HepG2 (cell line): ENCODE results near the gene NKX6-2. TPM values are rescaled to one million over a fixed set of nuclear protein-coding genes. Genes with fewer than 3 reads are reported as not detected.

Source experiments
- ATAC-seq: fragments of 200-7000 bp; cut with Tn5 transposase; 3 replicates; pipeline ENCODE4 v1.9.1; 2020; ENCODE audit warnings: mild to moderate bottlenecking, moderate library complexity
- BruUV-seq: library from RNA; stranded (reverse); fragments of 400-500 nt; replicated peaks from 2 replicates; lab custom pipeline; 2021; lab: Mats Ljungman, UMichigan
- CTCF ChIA-PET: fragments of 300-600 bp; formaldehyde crosslinking; extraction: SDS; loops from one replicate; lab custom pipeline; 2021; ENCODE audit warnings: low total read pairs, inconsistent platforms, low intra/inter-chr PET ratio; lab: Yijun Ruan, JAX
- POLR2A ChIA-PET: fragments of 350-600 bp; sonication (Branson Sonifier 250); formaldehyde crosslinking; loops from one replicate; lab custom pipeline; 2020; ENCODE audit warnings: antibody characterized with exemption, inconsistent platforms; lab: Yijun Ruan, JAX
- DNase-seq: peaks from one replicate; pipeline ENCODE4 v3.0.0-alpha.2; 2015; ENCODE audit warnings: low spot score
- FAIRE-seq: peaks from 3 replicates; lab custom pipeline; 2011; peaks lifted over from hg19 to GRCh38; lab: Jason Lieb, UNC
- H2AFZ ChIP-seq: one replicate; pipeline ENCODE4 v1.6.1; 2011; ENCODE audit warnings: low read length, inconsistent platforms
- H3K27ac ChIP-seq: fragments of 300-600 bp; 3 replicates; pipeline ENCODE4 v1.8.0; 2011; ENCODE audit warnings: mixed run types, mild to moderate bottlenecking, mixed read lengths, low read length, inconsistent platforms; ENCODE audit not compliant: insufficient read depth; ENCODE audit errors: extremely low read length
- H3K27me3 ChIP-seq, 2 experiments: fragments of 200-600 bp in 1 of 2; 2 replicates in 1 of 2; 3 replicates in 1 of 2; pipeline versions ENCODE4 v1.6.0 to v1.8.0; 2011; ENCODE audit warnings: low read length in 2 of 2, mild to moderate bottlenecking in 2 of 2, moderate library complexity in 2 of 2, inconsistent platforms in 1 of 2; ENCODE audit not compliant: insufficient read depth in 2 of 2, control insufficient read depth in 1 of 2
- H3K36me3 ChIP-seq, 2 experiments: fragments of 200-600 bp in 1 of 2; replicated peaks in 1 of 2; 2 replicates in 1 of 2; 3 replicates in 1 of 2; pipeline versions ENCODE4 v1.5.1 to v1.8.0; 2011; ENCODE audit warnings: low read length in 2 of 2, inconsistent platforms in 1 of 2; ENCODE audit not compliant: insufficient read depth in 2 of 2, control insufficient read depth in 1 of 2
- H3K4me1 ChIP-seq: 2 replicates; pipeline ENCODE4 v1.5.1; 2012; ENCODE audit warnings: low read length, inconsistent platforms; ENCODE audit not compliant: insufficient read depth
- H3K4me2 ChIP-seq: 2 replicates; pipeline ENCODE4 v1.6.0; 2011; ENCODE audit warnings: low read depth, low read length, inconsistent platforms
- H3K4me3 ChIP-seq, 3 experiments: fragments of 200-600 bp in 1 of 3; sonication (generic), shearing (Covaris generic) in 1 of 3; replicated peaks in 1 of 3; 2 replicates each; pipeline ENCODE4 v1.5.1; 2011 to 2016; ENCODE audit warnings: low read length in 3 of 3, inconsistent platforms in 2 of 3, low read depth in 2 of 3, mild to moderate bottlenecking in 2 of 3, control low read depth in 1 of 3, mixed read lengths in 1 of 3; ENCODE audit not compliant: insufficient read depth in 1 of 3
- H3K79me2 ChIP-seq: one replicate; pipeline ENCODE4 v1.6.1; 2011; ENCODE audit warnings: low read length, inconsistent platforms; ENCODE audit not compliant: insufficient read depth
- H3K9ac ChIP-seq: 2 replicates; pipeline ENCODE4 v1.6.0; 2011; ENCODE audit warnings: mild to moderate bottlenecking, low read depth, low read length, inconsistent platforms; ENCODE audit not compliant: insufficient read depth
- H3K9me3 ChIP-seq: 2 replicates; pipeline ENCODE4 v1.5.1; 2012; ENCODE audit warnings: mild to moderate bottlenecking, low read length
- H4K20me1 ChIP-seq: 2 replicates; pipeline ENCODE4 v1.6.0; 2011; ENCODE audit warnings: inconsistent platforms, mild to moderate bottlenecking, low read length, moderate library complexity; ENCODE audit not compliant: insufficient read depth
- ARNT2 ChIP-seq: sonication (generic); formaldehyde crosslinking; IDR thresholded peaks from 2 replicates; pipeline ENCODE4 v1.8.0; 2022; ENCODE audit warnings: mild to moderate bottlenecking, low read depth, missing genetic modification reagents, moderate library complexity
- ATF3 ChIP-seq: sonication (generic); formaldehyde crosslinking; IDR thresholded peaks from 2 replicates; pipeline ENCODE4 v1.4.0; 2020; ENCODE audit warnings: missing genetic modification reagents
- ATF5 ChIP-seq: sonication (generic); formaldehyde crosslinking; IDR thresholded peaks from 2 replicates; pipeline ENCODE4 v1.4.0; 2020; ENCODE audit warnings: mild to moderate bottlenecking, low read depth, missing genetic modification reagents
- CEBPZ ChIP-seq: IDR thresholded peaks from 2 replicates; pipeline ENCODE4 v1.6.1; 2012; ENCODE audit warnings: low read length, improper control_type of control experiment
- MTERF4 ChIP-seq: sonication (generic); formaldehyde crosslinking; IDR thresholded peaks from 2 replicates; pipeline ENCODE4 v1.8.0; 2023; ENCODE audit warnings: mild to moderate bottlenecking, missing genetic modification reagents
- SP1 ChIP-seq, 2 experiments: fragments of 450-650 bp in 1 of 2; sonication (generic) in 1 of 2; formaldehyde crosslinking in 1 of 2; IDR thresholded peaks; 2 replicates each; pipeline versions ENCODE4 v1.4.0 to v1.6.1; 2016 to 2020; ENCODE audit warnings: missing genetic modification reagents in 1 of 2
- TFDP2 ChIP-seq: sonication (generic); formaldehyde crosslinking; IDR thresholded peaks from 2 replicates; pipeline ENCODE4 v1.4.0; 2020; ENCODE audit warnings: missing genetic modification reagents
- ZBTB25 ChIP-seq: IDR thresholded peaks from 2 replicates; pipeline ENCODE4 v1.6.1; 2018; ENCODE audit warnings: missing genetic modification reagents
- ZNF20 ChIP-seq: sonication (generic); formaldehyde crosslinking; IDR thresholded peaks from 2 replicates; pipeline ENCODE4 v1.4.0; 2020; ENCODE audit warnings: mild to moderate bottlenecking, moderate library complexity, missing genetic modification reagents
- ZNF263 ChIP-seq: sonication (generic); formaldehyde crosslinking; IDR thresholded peaks from 2 replicates; pipeline ENCODE4 v1.4.0; 2020; ENCODE audit warnings: missing genetic modification reagents
- ZNF557 ChIP-seq: sonication (generic); formaldehyde crosslinking; IDR thresholded peaks from 2 replicates; pipeline ENCODE4 v1.4.0; 2020; ENCODE audit warnings: missing genetic modification reagents
- ZNF570 ChIP-seq: sonication (generic); formaldehyde crosslinking; IDR thresholded peaks from 2 replicates; pipeline ENCODE4 v1.4.0; 2020; ENCODE audit warnings: mild to moderate bottlenecking, missing genetic modification reagents, borderline replicate concordance
- ZNF678 ChIP-seq: sonication (generic); formaldehyde crosslinking; IDR thresholded peaks from 2 replicates; pipeline ENCODE4 v1.4.0; 2020; ENCODE audit warnings: mild to moderate bottlenecking, missing genetic modification reagents
- ZNF891 ChIP-seq: sonication (generic); formaldehyde crosslinking; IDR thresholded peaks from 2 replicates; pipeline ENCODE4 v1.5.0; 2020; ENCODE audit warnings: mild to moderate bottlenecking, missing genetic modification reagents
- WGBS: methylation state at CpG from one replicate; pipeline ENCODE4 v1.1.6; 2017; ENCODE audit warnings: low lambda C conversion rate; 5-methylcytosine and 5-hydroxymethylcytosine counted together
- in situ Hi-C: cut with HindIII; loops from 2 replicates; pipeline ENCODE4 v1.10.0; 2017; ENCODE audit warnings: low pct_unique_long_range_greater_than_20kb; ENCODE audit not compliant: extremely low pct_ligation_motif_present
- intact Hi-C: fragments of 100-400 bp; cut with micrococcal nuclease; formaldehyde crosslinking; loops from one replicate; pipeline ENCODE4 v1.10.0; 2022; ENCODE audit not compliant: unreplicated experiment
- polyA plus RNA-seq, 8 experiments: library from polyadenylated mRNA; depleted of rRNA in 3 of 8; stranded (reverse) in 7 of 8; unstranded in 1 of 8; fragments of >200 nt; fragmentation: Illumina TruSeq in 4 of 8; extraction: Trizol in 4 of 8; gene quantifications; 2 replicates each; pipeline versions ENCODE4 v1.2.1 to v1.2.3, GENCODE V29; 2011 to 2016; ENCODE audit warnings: low read depth in 4 of 8, missing spikeins in 1 of 8, mixed read lengths in 1 of 8; ENCODE audit not compliant: insufficient read depth in 1 of 8
- total RNA-seq, 5 experiments: library from RNA; depleted of rRNA; stranded (reverse); fragments of >200 nt; fragmentation: Illumina TruSeq; extraction: Trizol; gene quantifications; 2 replicates each; pipeline ENCODE4 v1.2.3, GENCODE V29; 2016; ENCODE audit warnings: low read depth in 1 of 5

The NKX6-2 gene
- total and polyA plus RNA-seq, 2 of the 13 experiments (the other 11 are each of a cell fraction or from before 2014, with no cell fraction given), result not detected

- Histone ChIP-seq H2AFZ (no peak overlapping the region), H3K27ac (no peak overlapping the region), H3K9ac (no peak overlapping the region), H3K27me3 (peaks cover under 1 to 43% of the 10 kb centered on the region in 2 experiments; a peak in 4 of 5 replicates), H3K4me2 (no peak overlapping the region), H3K9me3 (peaks cover 22% of the 10 kb centered on the region), H4K20me1 (no peaks in the 10 kb centered on the region), H3K4me1 (peaks cover 10% of the 10 kb centered on the region), H3K36me3 (no peaks in the 10 kb centered on the region), H3K4me3 (no peak overlapping the region), H3K79me2 (no peaks in the 10 kb centered on the region)
- no TSS peak for BruUV-seq
- CTCF ChIA-PET, result no interaction called here
- FAIRE-seq (no peak), ATAC-seq (no peak), DNase-seq (no peak)
- POLR2A ChIA-PET, result no interaction called here
- in situ Hi-C loops, result no loop called here
- 17% methylated on average over 8 of the region's 8 CpGs for WGBS
- intact Hi-C loops, result no loop called here
- TF ChIP-seq TFDP2 (CRISPR knock-in tag), result no peak
- no peak for TF ChIP-seq ARNT2
- TF ChIP-seq ZBTB25, result no peak
- TF ChIP-seq CEBPZ, result no peak
- no peak for TF ChIP-seq ZNF20 (CRISPR knock-in tag)
- TF ChIP-seq ZNF263, result no peak
- no peak for TF ChIP-seq MTERF4 (CRISPR knock-in tag)
- TF ChIP-seq ZNF891 (CRISPR knock-in tag), result no peak
- TF ChIP-seq ZNF557 (CRISPR knock-in tag), result no peak
- no peak for TF ChIP-seq ATF3 (CRISPR knock-in tag)
- TF ChIP-seq ZNF570 (CRISPR knock-in tag), result no peak
- TF ChIP-seq ZNF678 (CRISPR knock-in tag), result no peak
- TF ChIP-seq SP1 (IDR thresholded peaks at IDR 0.05), result no peak
- TF ChIP-seq SP1 (CRISPR knock-in tag; IDR thresholded peaks at IDR 0.05), result no peak
- no peak for TF ChIP-seq ATF5
Observed at GRCh38 chr10:132829403-132829802, 43.5 kb upstream of the NKX6-2 start.
